ENCODE results near the gene POLR2E. TPM values are rescaled to one million over a fixed set of nuclear protein-coding genes. Genes with fewer than 3 reads are reported as not detected.

Gene POLR2E
- total and polyA plus RNA-seq, 2 of the 13 experiments (the other 11 are each of a cell fraction or from before 2014, with no cell fraction given), result 140 to 272 TPM

DNA sequence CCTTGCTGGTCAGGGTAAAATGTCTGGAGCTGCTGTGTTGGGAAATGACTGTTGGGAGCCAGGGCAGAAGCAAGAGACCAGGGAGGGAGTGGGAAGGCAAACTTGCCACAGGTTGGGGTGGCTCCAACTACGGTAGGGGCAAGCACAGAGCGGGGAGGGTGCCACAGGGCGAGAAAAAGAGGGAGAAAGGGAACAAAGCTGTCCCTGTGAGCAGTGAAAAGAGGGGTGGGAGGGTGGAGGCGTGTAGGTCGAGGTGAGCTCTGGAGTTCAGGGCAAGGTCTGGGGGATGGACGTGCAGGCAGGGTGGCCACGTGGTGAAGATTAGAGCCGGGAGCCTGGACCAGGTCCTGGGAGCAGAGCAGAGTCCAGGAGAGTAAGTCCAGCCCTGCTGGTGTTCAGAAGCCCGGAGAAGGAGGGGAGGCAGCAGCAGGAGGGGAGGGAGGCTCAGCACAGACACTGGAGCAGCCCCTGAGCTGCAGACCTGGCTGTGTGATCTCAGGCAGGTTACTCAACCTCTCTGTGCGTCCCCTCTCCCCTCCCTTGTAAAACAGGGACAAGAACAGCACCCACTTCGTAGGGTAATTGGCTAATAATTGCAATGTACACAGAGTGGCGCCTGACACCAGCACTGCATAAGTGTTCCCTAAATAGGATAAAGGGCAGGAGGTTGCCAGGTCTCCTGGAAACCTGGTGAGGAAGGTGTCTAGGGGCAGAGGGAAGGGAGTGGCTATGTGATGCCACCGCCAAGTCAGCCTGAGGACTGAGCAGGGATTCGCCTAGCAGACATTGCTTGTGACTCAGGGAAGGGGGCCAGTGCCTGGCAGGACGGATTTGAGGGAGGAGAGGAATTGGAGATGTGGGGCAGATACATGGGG lies 3.2 kb upstream of the POLR2E start (continued):
- TF ChIP-seq, protein P1, sequence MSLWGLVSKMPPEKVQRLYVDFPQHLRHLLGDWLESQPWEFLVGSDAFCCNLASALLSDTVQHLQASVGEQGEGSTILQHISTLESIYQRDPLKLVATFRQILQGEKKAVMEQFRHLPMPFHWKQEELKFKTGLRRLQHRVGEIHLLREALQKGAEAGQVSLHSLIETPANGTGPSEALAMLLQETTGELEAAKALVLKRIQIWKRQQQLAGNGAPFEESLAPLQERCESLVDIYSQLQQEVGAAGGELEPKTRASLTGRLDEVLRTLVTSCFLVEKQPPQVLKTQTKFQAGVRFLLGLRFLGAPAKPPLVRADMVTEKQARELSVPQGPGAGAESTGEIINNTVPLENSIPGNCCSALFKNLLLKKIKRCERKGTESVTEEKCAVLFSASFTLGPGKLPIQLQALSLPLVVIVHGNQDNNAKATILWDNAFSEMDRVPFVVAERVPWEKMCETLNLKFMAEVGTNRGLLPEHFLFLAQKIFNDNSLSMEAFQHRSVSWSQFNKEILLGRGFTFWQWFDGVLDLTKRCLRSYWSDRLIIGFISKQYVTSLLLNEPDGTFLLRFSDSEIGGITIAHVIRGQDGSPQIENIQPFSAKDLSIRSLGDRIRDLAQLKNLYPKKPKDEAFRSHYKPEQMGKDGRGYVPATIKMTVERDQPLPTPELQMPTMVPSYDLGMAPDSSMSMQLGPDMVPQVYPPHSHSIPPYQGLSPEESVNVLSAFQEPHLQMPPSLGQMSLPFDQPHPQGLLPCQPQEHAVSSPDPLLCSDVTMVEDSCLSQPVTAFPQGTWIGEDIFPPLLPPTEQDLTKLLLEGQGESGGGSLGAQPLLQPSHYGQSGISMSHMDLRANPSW (CRISPR knock-in tag; IDR thresholded peaks at IDR 0.05; ENCODE audit: borderline replicate concordance), result no peak
- TF ChIP-seq, protein P2, sequence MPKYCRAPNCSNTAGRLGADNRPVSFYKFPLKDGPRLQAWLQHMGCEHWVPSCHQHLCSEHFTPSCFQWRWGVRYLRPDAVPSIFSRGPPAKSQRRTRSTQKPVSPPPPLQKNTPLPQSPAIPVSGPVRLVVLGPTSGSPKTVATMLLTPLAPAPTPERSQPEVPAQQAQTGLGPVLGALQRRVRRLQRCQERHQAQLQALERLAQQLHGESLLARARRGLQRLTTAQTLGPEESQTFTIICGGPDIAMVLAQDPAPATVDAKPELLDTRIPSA (CRISPR knock-in tag; IDR thresholded peaks at IDR 0.05; ENCODE audit: borderline replicate concordance), result no peak; the same call in 1 of the 2 replicates
- TF ChIP-seq ZNF746 (CRISPR knock-in tag; IDR thresholded peaks at IDR 0.05), result peak; percentile 96
- TF ChIP-seq MAFK (conservative IDR thresholded peaks at IDR 0.05 in 1 of 2, IDR thresholded peaks at IDR 0.05 in 1 of 2; ENCODE audit: low read length in 2 of 2), result no peak
- TF ChIP-seq SP1 (IDR thresholded peaks at IDR 0.05), result no peak
- no peak for TF ChIP-seq SP1 (CRISPR knock-in tag; IDR thresholded peaks at IDR 0.05)
- TF ChIP-seq AKAP8 (CRISPR knock-in tag; IDR thresholded peaks at IDR 0.05), result 0 out of 2 replicates have a peak, but pooled peaks have one; percentile 41
- peak; percentile 79; the same call in 1 of the 2 replicates for TF ChIP-seq TBX2 (CRISPR knock-in tag; IDR thresholded peaks at IDR 0.05; ENCODE audit: borderline replicate concordance)
- TF ChIP-seq FOXO1 (CRISPR knock-in tag; IDR thresholded peaks at IDR 0.05), result peak; percentile 29; the same call in 1 of the 2 replicates
- no peak for TF ChIP-seq ZSCAN9 (CRISPR knock-in tag; IDR thresholded peaks at IDR 0.05; ENCODE audit: borderline replicate concordance)
- no peak for TF ChIP-seq ZFP36L2 (CRISPR knock-in tag; IDR thresholded peaks at IDR 0.05)
- TF ChIP-seq, protein P3, sequence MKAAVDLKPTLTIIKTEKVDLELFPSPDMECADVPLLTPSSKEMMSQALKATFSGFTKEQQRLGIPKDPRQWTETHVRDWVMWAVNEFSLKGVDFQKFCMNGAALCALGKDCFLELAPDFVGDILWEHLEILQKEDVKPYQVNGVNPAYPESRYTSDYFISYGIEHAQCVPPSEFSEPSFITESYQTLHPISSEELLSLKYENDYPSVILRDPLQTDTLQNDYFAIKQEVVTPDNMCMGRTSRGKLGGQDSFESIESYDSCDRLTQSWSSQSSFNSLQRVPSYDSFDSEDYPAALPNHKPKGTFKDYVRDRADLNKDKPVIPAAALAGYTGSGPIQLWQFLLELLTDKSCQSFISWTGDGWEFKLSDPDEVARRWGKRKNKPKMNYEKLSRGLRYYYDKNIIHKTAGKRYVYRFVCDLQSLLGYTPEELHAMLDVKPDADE (CRISPR knock-in tag; IDR thresholded peaks at IDR 0.05), result no peak
- TF ChIP-seq ARNT2 (CRISPR knock-in tag; IDR thresholded peaks at IDR 0.05; ENCODE audit: low read depth), result no peak
- TF ChIP-seq, protein P4, sequence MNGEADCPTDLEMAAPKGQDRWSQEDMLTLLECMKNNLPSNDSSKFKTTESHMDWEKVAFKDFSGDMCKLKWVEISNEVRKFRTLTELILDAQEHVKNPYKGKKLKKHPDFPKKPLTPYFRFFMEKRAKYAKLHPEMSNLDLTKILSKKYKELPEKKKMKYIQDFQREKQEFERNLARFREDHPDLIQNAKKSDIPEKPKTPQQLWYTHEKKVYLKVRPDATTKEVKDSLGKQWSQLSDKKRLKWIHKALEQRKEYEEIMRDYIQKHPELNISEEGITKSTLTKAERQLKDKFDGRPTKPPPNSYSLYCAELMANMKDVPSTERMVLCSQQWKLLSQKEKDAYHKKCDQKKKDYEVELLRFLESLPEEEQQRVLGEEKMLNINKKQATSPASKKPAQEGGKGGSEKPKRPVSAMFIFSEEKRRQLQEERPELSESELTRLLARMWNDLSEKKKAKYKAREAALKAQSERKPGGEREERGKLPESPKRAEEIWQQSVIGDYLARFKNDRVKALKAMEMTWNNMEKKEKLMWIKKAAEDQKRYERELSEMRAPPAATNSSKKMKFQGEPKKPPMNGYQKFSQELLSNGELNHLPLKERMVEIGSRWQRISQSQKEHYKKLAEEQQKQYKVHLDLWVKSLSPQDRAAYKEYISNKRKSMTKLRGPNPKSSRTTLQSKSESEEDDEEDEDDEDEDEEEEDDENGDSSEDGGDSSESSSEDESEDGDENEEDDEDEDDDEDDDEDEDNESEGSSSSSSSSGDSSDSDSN (CRISPR knock-in tag; IDR thresholded peaks at IDR 0.05), result peak; percentile 82
- TF ChIP-seq FLYWCH1 (CRISPR knock-in tag; IDR thresholded peaks at IDR 0.05), result no peak
- 0 out of 2 replicates have a peak, but pooled peaks have one; percentile 57 for TF ChIP-seq HOXA3 (CRISPR knock-in tag; IDR thresholded peaks at IDR 0.05)
- TF ChIP-seq NCOA1 (CRISPR knock-in tag; IDR thresholded peaks at IDR 0.05), result peak; percentile 88; the same call in 1 of the 2 replicates
- TF ChIP-seq HNF4G (IDR thresholded peaks at IDR 0.05; ENCODE audit: borderline replicate concordance, low read depth, low read length), result peak; percentile 93
- TF ChIP-seq HNF4G (CRISPR knock-in tag; IDR thresholded peaks at IDR 0.05; ENCODE audit: borderline replicate concordance, low read depth), result peak; percentile 92
- TF ChIP-seq MEF2D (CRISPR knock-in tag; IDR thresholded peaks at IDR 0.05), result peak; percentile 73; the same call in 1 of the 2 replicates
- TF ChIP-seq MBD4 (IDR thresholded peaks at IDR 0.05; ENCODE audit: borderline replicate concordance, low read length), result no peak
